Cerebellar cortex (tissue), 1 donor: ENCODE measurements around the gene MYOF.

Source experiments
- DNase-seq: peaks from one replicate; pipeline ENCODE4 v3.0.0-alpha.2; 2015; ENCODE audit warnings: low spot score

The MYOF gene, protein sequence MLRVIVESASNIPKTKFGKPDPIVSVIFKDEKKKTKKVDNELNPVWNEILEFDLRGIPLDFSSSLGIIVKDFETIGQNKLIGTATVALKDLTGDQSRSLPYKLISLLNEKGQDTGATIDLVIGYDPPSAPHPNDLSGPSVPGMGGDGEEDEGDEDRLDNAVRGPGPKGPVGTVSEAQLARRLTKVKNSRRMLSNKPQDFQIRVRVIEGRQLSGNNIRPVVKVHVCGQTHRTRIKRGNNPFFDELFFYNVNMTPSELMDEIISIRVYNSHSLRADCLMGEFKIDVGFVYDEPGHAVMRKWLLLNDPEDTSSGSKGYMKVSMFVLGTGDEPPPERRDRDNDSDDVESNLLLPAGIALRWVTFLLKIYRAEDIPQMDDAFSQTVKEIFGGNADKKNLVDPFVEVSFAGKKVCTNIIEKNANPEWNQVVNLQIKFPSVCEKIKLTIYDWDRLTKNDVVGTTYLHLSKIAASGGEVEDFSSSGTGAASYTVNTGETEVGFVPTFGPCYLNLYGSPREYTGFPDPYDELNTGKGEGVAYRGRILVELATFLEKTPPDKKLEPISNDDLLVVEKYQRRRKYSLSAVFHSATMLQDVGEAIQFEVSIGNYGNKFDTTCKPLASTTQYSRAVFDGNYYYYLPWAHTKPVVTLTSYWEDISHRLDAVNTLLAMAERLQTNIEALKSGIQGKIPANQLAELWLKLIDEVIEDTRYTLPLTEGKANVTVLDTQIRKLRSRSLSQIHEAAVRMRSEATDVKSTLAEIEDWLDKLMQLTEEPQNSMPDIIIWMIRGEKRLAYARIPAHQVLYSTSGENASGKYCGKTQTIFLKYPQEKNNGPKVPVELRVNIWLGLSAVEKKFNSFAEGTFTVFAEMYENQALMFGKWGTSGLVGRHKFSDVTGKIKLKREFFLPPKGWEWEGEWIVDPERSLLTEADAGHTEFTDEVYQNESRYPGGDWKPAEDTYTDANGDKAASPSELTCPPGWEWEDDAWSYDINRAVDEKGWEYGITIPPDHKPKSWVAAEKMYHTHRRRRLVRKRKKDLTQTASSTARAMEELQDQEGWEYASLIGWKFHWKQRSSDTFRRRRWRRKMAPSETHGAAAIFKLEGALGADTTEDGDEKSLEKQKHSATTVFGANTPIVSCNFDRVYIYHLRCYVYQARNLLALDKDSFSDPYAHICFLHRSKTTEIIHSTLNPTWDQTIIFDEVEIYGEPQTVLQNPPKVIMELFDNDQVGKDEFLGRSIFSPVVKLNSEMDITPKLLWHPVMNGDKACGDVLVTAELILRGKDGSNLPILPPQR (N-terminal part only)

DNA sequence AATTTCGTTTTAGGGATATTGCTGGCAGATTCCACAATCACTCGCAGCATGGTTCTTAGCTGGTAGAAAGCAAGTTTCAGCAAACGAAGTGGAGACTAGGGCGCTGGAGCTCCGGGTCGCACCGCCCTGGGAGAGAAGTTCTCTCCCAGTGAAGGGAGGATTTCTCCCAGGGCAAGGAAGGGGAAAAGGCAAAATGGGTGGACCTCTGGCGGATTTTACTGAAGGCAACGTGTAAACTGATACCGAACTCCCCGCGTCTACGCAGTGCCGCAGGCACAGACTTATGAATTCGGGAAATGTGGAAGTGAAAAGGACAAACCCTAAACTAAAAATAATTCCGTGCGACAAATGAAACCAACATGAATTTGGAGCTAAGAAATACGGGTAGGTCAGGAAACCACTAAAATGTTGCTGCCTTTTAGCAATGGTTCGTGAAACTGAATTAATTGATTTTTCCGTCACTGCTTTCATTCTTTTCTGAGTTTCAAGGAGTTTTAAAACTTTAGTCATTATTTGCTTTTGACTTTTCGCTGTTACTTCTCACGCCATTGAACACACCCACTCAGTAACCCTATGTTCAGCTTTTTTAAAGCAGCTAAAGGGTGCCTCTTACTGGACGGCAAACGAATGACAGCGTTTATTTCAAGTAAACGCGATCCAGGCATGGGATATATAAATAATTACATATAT is at the start of gene MYOF:
Gene MYOF, minus strand, starts transcription at position 190 of the 690 bp plus-strand sequence. Its CDS starts 140 bp downstream, at position 50.
- DNase-seq: peak; percentile 75

DNA sequence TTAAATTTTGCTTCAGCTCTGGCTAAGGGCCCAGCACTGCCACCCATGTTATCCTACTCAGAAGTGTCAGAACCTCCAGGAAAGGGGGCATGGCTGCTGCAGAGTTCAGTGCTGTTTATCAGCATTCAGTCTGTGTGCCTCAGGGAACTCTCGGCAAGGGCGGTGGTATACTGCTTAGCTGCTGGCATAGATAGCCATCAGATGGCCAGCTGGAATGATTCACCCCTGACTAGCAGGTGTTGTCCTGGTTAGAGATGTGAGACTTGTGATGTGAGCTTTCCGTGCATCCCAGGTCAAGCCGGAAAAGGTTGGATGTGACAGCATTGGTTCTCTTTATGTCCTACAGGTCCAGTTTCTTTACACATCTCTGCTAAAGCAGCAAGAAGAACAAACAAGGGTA is 36.4 kb upstream of the MYOF start:
- no peak for DNase-seq

DNA sequence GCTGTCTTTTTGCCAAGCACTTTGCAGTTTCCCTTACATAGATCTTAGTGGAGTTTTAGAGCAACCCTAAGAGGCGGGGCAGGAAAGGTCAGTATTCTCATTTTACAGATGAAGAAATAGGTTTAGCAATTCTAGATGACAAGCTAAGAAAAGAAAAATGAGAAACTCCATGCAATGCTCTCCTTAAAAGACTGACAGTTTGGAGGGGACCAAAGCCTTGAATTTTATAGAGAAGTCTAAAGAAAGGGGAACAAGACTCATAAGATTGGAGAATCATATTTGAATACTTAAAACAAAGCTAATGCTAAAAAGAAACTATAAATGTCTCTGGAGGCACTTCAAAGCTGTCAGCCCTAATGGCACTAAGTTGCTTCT is 33.9 kb upstream of the MYOF start:
- DNase-seq: no peak

DNA sequence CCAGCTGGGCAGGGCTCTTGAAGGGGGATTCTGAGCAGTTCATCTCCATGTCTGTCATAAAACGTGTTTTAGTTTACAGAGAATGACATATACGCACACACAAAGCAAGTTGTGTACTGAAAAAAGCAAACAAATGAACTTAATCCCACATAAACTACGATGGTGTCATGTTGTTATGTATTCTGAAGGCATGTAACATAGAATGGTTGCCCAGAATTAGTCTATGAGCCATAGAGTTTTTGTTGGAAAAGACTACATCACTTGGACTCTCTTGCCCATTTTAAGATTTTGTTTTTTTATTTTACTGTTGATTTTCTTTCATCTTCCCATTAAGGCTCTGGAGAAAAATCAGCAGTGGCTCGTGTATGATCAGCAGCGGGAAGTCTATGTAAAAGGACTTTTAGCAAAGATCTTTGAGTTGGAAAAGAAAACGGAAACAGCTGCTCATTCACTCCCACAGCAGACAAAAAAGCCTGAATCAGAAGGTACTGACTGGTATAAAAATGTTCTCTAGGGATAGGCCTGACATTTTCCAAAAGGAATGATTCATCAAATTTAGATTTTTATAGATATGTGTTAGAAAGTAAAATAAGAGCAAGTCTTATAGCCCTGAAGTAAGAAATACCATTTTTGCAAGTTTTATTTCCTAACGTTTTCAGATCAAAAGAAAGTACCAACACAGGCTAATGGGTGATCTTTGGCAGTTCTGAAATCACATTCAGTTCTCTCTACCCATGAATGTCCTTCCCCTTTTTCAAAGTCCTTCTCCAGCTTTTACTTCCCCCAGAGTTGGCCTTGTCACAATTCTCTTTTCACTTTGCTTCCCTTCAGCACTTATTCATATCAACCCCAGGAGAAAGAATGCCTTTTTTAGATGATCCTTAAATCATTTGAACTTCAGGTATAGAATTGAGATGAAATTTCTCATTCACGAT is 33.2 kb upstream of the MYOF start:
- DNase-seq: no peak

DNA sequence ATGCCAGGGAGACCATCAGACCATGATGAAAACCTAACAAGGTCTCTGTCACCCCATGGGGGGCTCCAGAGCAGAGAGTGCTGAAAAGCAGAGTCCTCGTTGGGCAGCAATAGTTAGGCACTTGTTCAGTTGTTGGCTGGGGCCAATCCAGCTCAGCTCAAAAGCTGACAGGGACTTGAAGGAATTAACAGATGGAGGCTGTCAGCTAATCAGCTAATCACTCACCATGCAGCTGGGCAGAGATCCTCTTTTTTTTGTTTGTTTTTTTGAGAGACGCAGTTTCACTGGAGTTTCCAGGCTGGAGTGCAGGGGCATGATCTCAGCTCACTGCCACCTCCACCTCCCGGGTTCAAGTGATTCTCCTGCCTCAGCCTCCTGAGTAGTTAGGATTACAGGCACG is 32.4 kb upstream of the MYOF start:
- no peak for DNase-seq

DNA sequence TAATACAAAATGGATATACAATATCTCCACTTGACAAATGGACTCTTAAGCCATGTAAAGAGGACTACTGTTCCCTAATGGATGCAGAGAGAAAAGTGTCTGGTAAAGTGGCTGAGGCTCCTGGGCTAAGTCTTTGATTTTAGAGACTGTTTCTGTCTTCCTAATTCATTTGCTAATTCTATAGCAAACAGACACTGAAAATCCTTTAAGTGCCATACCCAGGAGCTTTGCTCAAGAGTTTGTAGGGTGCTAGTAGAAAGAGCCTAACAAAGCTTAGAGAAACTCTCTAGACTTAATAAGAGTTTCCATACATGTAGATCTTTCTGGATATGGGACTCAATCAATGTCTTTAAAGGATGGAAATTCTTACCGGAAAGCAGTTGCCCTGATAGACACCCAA is 31.0 kb upstream of the MYOF start:
- no peak for DNase-seq

DNA sequence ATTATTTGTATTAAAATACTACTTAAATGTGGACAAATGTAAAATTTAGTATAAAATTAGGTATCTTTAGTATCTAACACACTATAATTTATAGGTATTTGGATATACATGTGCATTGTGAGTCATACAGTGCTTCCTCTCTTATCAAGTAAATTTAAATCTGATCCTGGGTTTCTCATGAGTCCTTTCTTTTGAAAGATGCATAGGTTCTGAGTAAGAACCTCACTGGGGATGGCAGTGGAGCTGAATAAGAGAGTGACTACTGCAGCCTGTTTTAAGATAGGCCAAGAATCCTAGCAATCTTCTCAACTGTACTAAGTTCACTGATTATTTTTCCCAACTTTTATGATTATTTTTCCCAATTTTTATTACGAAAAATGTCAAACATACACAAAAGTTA is 30.4 kb upstream of the MYOF start:
- no peak for DNase-seq

DNA sequence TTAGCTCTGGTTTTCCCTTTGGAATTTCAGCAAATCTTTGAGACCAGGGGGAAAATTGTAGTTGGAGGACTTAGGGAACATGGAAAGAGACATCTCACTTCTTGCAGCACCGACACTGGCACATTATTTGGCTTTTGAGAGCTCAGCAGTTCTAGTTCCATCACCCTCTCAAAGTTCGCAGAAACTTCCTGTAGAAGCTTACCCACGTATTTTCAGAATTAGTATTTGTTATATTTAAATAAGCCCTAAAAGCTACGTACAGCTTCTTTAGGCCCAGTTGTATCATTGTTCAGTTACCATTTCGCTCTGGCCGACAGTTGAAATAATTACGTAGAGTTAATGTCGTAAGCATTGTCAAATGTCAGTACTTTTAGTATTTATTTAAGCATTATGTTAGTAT is 27.7 kb upstream of the MYOF start:
- DNase-seq: no peak

DNA sequence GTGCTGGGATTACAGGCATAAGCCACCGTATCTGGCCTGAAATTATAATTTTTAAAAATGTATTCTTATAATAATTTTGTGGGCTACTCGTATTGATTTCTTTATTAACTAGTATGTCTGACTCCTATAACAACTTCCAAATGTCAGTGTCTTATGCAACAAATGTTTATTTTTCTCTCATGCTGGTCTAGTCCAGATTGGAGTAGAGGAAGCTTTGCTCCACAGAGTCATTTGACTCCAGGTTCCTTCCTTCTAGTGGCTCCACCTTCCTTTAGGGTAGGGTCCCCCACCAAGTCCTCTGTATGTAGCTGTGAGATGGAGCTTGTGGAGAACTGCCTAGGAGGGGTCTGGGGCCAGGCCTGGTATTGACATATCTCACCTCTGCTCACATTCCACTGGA is 22.9 kb upstream of the MYOF start:
- DNase-seq: no peak

DNA sequence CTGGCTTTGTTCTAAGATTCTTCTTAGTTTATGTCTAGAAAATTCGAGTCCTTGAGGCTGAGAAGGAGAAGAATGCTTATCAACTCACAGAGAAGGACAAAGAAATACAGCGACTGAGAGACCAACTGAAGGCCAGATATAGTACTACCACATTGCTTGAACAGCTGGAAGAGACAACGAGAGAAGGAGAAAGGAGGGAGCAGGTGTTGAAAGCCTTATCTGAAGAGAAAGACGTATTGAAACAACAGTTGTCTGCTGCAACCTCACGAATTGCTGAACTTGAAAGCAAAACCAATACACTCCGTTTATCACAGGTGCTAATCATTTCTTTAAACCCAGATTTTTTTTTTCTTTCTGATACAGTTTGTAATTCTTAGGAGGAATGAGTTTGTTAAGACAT is 20.9 kb upstream of the MYOF start:
- DNase-seq: no peak

DNA sequence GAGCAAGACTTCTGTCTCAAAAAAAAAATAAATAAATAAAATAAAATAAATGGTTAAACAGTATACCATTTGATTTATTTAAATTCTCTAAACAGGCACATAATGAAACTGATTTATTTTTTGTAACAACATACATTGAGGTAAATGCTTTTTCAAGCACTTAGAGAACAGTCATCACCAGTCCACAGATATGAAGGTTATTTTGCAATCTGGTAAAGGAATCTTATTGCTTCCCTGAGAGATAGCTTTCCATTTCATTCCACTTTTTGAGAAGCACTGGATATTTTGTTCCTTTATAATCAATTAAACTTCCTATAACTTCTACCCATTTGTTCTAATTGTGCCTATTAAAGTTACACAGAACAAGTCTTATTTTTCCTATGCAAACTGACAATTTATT is 19.5 kb upstream of the MYOF start:
- no peak for DNase-seq

DNA sequence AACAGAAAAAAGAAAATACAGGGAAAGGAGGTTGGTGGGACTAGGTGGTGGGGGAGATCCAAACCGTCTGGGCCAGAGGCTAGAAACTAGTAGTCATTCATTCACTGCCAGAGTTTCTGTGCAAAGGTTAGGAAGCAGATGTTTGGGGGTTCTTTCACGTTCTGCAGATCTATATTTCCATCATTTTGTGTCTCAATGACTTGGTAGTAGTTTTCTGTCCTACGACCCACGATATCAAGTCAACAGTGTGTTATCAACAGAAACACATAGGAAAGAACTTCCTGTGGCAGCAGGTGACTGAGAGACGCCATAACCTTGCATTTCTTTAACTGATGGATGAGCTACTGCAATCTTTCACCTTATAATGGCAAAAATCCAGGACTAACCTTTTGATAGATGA is 16.0 kb upstream of the MYOF start:
- DNase-seq: no peak

DNA sequence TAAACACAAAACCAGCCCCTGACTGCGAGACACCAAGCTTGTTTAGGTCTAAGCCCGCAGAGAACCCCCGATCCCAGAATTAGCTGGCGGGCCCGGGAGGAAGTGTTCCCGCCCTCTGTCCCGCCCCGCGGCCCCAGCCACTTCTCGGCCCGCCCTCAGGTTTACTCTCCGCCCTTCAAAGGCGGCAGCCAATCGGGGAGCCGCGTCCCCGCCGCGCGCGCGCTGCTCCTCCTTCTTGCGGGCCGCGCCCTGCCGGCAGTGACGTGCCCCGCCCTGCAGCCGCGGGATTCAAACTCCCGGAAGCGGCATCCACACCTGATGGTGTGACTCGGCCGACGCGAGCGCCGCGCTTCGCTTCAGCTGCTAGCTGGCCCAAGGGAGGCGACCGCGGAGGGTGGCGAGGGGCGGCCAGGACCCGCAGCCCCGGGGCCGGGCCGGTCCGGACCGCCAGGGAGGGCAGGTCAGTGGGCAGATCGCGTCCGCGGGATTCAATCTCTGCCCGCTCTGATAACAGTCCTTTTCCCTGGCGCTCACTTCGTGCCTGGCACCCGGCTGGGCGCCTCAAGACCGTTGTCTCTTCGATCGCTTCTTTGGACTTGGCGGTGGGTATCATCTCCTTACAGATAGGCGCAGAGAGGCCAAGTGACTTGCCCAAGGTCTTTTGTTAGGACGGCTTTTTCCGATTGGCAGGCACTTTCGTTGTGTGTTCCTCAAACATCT is 14.3 kb upstream of the MYOF start, which contains the start of gene CEP55:
Gene CEP55, plus strand, starts transcription at position 291 of the 720 bp plus-strand sequence. CDS start 3,440 bp downstream, outside the sequence.
- DNase-seq: peak; percentile 87

DNA sequence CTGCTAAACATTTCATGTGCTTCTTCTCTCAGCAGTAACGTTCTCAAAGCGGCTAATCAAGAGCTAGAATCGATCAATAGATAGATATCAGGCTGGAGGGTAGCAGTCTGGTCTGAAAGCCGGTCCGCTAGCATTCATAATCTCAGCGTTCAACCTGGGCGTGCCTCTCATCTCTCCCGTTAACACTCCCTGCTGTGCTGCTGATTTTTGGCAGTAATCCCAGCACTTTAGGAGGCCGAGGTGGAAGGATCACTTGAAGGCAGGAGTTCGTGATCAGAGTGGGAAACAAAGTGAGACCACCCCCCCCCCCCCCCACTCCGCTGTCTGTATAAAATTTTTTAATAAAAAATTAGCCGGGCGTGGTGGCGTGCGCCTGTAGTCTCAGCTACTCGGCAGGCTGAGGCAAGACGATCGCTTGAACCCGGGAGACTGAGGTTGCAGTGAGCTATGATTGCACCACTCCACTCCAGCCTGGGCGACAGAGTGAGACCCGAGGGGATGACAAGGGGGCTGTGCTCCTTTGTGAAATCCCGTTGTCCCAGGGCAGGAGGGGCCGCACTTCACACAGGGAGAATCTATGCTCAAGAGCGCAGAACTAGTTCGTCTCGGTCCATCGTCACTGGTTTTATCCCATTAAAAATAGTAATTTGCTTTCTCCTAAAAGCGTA is 13.7 kb upstream of the MYOF start:
- no peak for DNase-seq

DNA sequence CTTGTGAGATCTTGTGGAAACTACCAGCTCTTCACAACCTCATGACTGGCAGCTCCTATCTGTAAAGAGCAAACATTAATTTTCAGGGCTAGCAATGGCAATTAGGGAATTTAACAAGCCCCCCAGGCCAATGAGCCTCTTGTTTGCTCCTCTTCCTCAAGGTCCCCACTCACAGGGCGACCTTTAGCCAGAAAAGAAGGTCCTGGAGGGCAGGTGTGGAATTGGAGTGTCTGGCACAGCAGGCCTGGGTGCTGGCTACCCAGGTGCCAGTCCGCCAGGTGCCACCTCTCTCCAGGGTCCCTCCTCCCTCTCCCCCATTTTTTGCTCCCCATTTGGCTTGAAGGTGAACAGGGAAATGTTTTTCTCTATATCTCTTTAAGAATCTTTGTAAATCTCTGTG is 12.4 kb upstream of the MYOF start:
- no peak for DNase-seq

DNA sequence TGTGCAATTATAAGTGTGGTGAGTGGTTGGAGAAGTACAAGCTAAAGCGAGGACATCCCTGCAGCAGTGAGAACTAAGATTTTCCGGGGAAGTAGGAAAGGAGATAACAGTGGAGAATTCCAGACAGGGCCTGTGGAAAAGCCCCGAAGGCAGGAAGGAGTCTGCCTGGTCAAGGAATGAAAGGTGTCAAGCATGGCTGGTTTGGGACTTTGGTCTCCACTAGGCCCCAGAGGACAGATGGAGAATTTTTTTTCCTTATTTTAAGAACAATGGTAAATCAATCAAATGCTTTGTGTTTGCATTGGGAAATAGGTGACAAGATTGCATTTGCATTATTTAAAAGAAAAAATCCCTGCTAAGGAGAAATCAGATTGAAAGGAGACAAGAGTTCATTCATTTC is 11.0 kb upstream of the MYOF start:
- DNase-seq: no peak

DNA sequence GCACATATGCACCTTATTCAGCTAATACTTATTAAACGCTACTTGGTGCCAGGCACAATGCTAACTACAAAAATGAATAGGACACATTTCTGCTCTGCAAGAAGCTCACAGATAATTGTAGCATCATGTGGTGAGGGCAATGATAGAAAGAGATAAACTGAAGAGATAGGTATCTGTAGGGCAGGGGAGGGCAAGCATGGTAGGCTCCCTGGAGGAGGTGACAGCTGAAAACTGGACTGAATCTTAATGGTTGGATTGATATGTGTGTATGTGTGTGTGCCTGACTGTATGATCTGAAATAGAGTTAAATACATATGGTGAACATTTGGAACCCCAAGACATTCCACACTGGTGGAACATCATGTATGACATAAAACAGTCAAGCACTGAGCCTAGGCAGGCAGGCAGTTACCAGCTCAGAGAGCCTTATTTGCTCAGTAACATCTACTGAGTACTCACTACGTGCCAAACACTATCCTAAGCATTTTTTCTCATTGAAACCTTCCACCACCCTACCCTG is 9.5 kb upstream of the MYOF start:
- no peak for DNase-seq

DNA sequence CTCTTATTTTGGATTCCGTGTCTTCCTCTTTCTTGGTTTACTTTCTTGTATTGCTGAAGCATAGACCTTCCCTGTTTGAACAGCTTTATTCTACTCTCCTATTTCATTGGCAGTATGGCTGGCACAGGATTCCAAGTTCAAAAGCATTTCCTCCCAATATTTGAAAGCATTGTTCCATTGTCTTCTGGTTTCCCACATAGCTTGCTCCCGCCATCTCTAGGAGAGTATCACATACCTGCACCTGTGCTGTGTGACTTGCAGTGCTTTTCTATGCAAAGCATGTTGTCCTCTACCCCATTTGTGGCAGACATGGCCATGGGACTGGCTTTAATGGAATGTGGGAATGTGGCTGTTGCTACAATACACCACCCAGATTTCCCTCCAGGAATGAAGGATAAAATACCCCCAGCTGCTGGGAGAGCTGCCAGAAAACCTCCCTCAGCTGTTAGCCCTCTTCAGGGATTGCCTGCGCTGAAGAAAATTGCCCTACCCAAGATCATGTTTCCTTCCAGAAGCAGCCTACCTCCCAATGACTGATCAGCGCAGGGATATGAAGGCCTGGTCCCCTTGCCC is 6.9 kb upstream of the MYOF start:
- no peak for DNase-seq

DNA sequence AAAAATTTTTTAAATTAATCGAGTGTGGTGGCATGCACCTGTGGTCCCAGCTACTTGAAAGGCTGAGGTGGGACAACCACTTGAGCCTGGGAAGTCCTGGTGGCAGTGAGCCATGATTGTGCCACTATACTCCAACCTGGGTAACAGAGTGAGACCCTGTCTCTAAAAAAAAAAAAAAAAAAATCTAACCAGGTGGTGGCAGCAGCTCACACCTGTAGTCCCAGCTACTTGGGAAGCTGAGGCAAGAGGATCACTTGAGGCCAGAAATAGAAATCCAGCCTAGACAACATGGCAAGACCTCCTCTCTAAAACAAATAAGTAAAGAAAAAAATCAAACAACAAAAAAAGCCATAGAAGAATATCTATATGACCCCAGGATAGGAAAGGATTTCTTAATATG is 3.6 kb upstream of the MYOF start:
- DNase-seq: no peak
